Measurements from ENCODE around the gene PJA1. TPM values are rescaled to one million over a fixed set of nuclear protein-coding genes. Genes with fewer than 3 reads are reported as not detected.

PJA1 gene
- polyA plus RNA-seq, 1 of the 3 experiments (the other 2 are of a cell fraction): 16.5 TPM

DNA sequence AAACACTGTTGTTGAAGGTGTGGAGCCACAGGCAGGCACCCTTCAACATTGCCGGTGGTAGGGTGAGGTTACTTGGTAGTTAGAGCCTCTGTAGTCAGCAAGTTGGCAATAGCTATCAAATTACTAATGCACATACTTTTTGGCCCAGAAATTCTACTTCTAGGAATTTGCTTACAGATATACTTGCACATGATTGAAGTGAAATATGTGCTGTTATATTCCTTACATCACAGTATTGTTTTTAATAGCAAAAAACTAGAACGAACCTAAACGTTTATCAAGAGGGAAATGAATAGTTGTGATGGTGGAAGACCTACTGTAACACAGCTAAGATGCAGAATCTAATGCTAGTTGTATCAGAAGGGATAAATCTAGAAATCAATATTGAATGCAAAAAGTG is 7.7 kb upstream of the PJA1 start:
- no peaks in the 10 kb centered on the region for H4K20me1 ChIP-seq (ENCODE audit: insufficient read depth)
- H2AFZ ChIP-seq (ENCODE audit: low read depth): no peak overlapping the region
- no peaks in the 10 kb centered on the region for H3K79me2 ChIP-seq (ENCODE audit: insufficient read depth)
- no peaks in the 10 kb centered on the region for H3F3A ChIP-seq (replicated peaks; ENCODE audit: insufficient read depth)
- H3K36me3 ChIP-seq (replicated peaks in 1 of 2; ENCODE audit: control insufficient read depth in 1 of 2, insufficient read depth in 2 of 2, low read length in 1 of 2): no peaks in the 10 kb centered on the region
- no peaks in the 10 kb centered on the region for H3K4me1 ChIP-seq (ENCODE audit: control insufficient read depth in 1 of 2, insufficient read depth in 2 of 2, low read depth in 1 of 2, low read length in 1 of 2)
- H3K27ac ChIP-seq (ENCODE audit: low read depth in 2 of 2, low read length in 1 of 2): no peak overlapping the region
- 26% methylated on average over 3 of the region's 3 CpGs for WGBS (ENCODE audit: low lambda C conversion rate)
- CTCF ChIA-PET: no interaction called here
- H3K9me3 ChIP-seq: no peaks in the 10 kb centered on the region
- H3K27me3 ChIP-seq (ENCODE audit: insufficient read depth): no peaks in the 10 kb centered on the region; the same call in 1 of the 2 replicates
- no peak overlapping the region for H3K4me2 ChIP-seq
- no peak overlapping the region for H3K9ac ChIP-seq
- no peak for DNase-seq
- no peak overlapping the region for H3K4me3 ChIP-seq (ENCODE audit: low read depth in 2 of 2, low read length in 1 of 2)
- TF ChIP-seq EZH2phosphoT487 (IDR thresholded peaks at IDR 0.05; ENCODE audit: borderline replicate concordance, low read depth): no peak
- TF ChIP-seq, protein P1, sequence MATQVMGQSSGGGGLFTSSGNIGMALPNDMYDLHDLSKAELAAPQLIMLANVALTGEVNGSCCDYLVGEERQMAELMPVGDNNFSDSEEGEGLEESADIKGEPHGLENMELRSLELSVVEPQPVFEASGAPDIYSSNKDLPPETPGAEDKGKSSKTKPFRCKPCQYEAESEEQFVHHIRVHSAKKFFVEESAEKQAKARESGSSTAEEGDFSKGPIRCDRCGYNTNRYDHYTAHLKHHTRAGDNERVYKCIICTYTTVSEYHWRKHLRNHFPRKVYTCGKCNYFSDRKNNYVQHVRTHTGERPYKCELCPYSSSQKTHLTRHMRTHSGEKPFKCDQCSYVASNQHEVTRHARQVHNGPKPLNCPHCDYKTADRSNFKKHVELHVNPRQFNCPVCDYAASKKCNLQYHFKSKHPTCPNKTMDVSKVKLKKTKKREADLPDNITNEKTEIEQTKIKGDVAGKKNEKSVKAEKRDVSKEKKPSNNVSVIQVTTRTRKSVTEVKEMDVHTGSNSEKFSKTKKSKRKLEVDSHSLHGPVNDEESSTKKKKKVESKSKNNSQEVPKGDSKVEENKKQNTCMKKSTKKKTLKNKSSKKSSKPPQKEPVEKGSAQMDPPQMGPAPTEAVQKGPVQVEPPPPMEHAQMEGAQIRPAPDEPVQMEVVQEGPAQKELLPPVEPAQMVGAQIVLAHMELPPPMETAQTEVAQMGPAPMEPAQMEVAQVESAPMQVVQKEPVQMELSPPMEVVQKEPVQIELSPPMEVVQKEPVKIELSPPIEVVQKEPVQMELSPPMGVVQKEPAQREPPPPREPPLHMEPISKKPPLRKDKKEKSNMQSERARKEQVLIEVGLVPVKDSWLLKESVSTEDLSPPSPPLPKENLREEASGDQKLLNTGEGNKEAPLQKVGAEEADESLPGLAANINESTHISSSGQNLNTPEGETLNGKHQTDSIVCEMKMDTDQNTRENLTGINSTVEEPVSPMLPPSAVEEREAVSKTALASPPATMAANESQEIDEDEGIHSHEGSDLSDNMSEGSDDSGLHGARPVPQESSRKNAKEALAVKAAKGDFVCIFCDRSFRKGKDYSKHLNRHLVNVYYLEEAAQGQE (IDR thresholded peaks at IDR 0.05; ENCODE audit: low read depth, low read length): no peak
- TF ChIP-seq MEF2A (IDR thresholded peaks at IDR 0.05; ENCODE audit: borderline replicate concordance, low read depth): no peak
- TF ChIP-seq, protein P2, sequence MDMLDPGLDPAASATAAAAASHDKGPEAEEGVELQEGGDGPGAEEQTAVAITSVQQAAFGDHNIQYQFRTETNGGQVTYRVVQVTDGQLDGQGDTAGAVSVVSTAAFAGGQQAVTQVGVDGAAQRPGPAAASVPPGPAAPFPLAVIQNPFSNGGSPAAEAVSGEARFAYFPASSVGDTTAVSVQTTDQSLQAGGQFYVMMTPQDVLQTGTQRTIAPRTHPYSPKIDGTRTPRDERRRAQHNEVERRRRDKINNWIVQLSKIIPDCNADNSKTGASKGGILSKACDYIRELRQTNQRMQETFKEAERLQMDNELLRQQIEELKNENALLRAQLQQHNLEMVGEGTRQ (IDR thresholded peaks at IDR 0.05; ENCODE audit: borderline replicate concordance, low read depth, low read length): no peak
- TF ChIP-seq MXI1 (IDR thresholded peaks at IDR 0.05; ENCODE audit: low read depth, low read length): no peak
- TF ChIP-seq CHD2 (IDR thresholded peaks at IDR 0.05; ENCODE audit: low read length, partially characterized antibody): no peak
- TF ChIP-seq JUND (IDR thresholded peaks at IDR 0.05): no peak
- TF ChIP-seq RAD21 (IDR thresholded peaks at IDR 0.05; ENCODE audit: low read length): no peak
- TF ChIP-seq, protein P3, sequence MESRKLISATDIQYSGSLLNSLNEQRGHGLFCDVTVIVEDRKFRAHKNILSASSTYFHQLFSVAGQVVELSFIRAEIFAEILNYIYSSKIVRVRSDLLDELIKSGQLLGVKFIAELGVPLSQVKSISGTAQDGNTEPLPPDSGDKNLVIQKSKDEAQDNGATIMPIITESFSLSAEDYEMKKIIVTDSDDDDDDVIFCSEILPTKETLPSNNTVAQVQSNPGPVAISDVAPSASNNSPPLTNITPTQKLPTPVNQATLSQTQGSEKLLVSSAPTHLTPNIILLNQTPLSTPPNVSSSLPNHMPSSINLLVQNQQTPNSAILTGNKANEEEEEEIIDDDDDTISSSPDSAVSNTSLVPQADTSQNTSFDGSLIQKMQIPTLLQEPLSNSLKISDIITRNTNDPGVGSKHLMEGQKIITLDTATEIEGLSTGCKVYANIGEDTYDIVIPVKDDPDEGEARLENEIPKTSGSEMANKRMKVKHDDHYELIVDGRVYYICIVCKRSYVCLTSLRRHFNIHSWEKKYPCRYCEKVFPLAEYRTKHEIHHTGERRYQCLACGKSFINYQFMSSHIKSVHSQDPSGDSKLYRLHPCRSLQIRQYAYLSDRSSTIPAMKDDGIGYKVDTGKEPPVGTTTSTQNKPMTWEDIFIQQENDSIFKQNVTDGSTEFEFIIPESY (IDR thresholded peaks at IDR 0.05; ENCODE audit: borderline replicate concordance, low read depth): no peak
- no peak for TF ChIP-seq FOXM1 (IDR thresholded peaks at IDR 0.05; ENCODE audit: low read depth)
- TF ChIP-seq SIN3A (IDR thresholded peaks at IDR 0.05; ENCODE audit: borderline replicate concordance, low read depth, low read length): no peak
- TF ChIP-seq RXRA (IDR thresholded peaks at IDR 0.05; ENCODE audit: borderline replicate concordance, low read depth): no peak
- TF ChIP-seq FOXJ3 (CRISPR knock-in tag; IDR thresholded peaks at IDR 0.05): no peak
- no peak for TF ChIP-seq TAF1 (IDR thresholded peaks at IDR 0.05; ENCODE audit: borderline replicate concordance, low read depth, low read length)
- TF ChIP-seq FOSL2 (IDR thresholded peaks at IDR 0.05; ENCODE audit: borderline replicate concordance, low read depth): no peak
- TF ChIP-seq NFIC (IDR thresholded peaks at IDR 0.05; ENCODE audit: borderline replicate concordance): no peak
- TF ChIP-seq, protein P4, sequence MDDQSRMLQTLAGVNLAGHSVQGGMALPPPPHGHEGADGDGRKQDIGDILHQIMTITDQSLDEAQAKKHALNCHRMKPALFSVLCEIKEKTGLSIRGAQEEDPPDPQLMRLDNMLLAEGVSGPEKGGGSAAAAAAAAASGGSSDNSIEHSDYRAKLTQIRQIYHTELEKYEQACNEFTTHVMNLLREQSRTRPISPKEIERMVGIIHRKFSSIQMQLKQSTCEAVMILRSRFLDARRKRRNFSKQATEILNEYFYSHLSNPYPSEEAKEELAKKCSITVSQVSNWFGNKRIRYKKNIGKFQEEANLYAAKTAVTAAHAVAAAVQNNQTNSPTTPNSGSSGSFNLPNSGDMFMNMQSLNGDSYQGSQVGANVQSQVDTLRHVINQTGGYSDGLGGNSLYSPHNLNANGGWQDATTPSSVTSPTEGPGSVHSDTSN (IDR thresholded peaks at IDR 0.05): no peak
- TF ChIP-seq, protein P5, sequence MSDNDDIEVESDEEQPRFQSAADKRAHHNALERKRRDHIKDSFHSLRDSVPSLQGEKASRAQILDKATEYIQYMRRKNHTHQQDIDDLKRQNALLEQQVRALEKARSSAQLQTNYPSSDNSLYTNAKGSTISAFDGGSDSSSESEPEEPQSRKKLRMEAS (IDR thresholded peaks at IDR 0.05; ENCODE audit: low read depth): no peak
- no peak for TF ChIP-seq YY1 (IDR thresholded peaks at IDR 0.05; ENCODE audit: low read depth)
- H3K9me2 ChIP-seq: no peaks in the 10 kb centered on the region
- POLR2A ChIA-PET: no interaction called here
